AG09309 (cell line): Measurements from ENCODE around the gene ZDHHC12.
A peak's percentile ranks its signal among the peaks of the same experiment; 100 is the strongest.

Experiments
- DNase-seq: peaks from one replicate; pipeline ENCODE4 v3.0.0-alpha.2; 2010; ENCODE audit warnings: low read depth
- H3K4me3 ChIP-seq: 2 replicates; pipeline ENCODE4 v1.5.1; 2011; ENCODE audit warnings: mild to moderate bottlenecking, low read depth, low read length, moderate library complexity; ENCODE audit not compliant: control insufficient read depth
- CTCF ChIP-seq: IDR thresholded peaks from 2 replicates; pipeline ENCODE4 v1.5.1; 2011; ENCODE audit warnings: mild to moderate bottlenecking, low read depth, low read length, inconsistent platforms; ENCODE audit not compliant: insufficient read depth, control insufficient read depth; ENCODE audit errors: missing control alignments

ZDHHC12 gene

GRCh38 chr9:128706045-128706444 is 17.9 kb downstream of the ZDHHC12 start:
- no peak overlapping the region for H3K4me3 ChIP-seq
- TF ChIP-seq CTCF: no peak
- DNase-seq: no peak

DNA sequence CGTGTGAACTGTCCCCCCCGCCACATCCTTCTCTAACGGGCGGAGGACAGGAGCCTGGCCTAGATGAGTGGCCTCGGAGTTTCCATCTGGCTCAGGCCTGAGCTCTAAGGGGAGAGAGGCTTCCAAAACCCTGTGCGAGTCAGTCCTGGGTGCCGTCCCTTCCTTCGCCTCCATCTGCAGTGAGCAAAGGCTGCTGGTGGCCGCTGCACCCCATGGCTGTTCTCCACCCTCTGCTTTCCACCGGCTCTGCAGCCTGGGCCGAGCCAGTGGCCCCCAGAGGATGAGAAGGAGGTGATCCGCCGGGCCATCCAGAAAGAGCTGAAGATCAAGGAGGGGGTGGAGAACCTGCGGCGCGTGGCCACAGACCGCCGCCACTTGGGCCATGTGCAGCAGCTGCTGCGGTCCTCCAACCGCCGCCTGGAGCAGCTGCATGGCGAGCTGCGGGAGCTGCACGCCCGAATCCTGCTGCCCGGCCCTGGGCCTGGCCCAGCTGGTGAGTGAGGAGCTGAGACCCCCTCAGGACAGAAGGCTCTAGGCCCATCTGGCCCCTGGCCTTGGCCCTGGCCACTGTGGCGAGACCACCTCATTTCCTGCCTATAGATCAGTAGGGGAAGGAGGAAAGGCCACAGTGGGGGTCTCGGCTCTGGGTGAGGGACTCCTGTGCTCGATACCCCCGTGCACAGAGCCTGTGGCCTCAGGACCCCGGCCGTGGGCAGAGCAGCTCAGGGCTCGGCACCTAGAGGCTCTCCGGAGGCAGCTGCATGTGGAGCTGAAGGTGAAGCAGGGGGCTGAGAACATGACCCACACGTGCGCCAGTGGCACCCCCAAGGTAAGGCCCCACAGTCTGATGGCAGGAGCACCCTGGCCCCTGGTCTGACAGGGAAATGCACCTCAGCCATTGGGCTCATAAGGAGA is 18.6 kb downstream of the ZDHHC12 start:
- no peak for DNase-seq
- no peak for TF ChIP-seq CTCF
- H3K4me3 ChIP-seq: no peak overlapping the region

DNA sequence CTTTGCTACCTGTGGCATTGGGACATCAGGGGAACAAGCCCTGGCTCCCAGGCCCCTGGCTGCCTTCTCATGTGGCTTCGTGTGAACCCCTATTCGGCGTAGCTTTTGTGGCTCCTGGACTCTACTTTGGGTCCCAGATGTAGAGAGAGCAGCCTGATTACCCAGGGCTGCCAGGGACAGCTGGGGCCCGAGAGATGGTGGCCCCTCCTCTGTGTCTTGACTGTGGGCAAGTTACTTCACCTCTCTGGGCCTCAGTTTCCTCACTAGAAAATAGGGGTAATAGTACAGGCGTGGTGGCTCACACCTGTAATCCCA is 19.6 kb downstream of the ZDHHC12 start:
- DNase-seq: no peak
- no peak overlapping the region for H3K4me3 ChIP-seq
- TF ChIP-seq CTCF: no peak

- DNase-seq: no peak
- H3K4me3 ChIP-seq: peak overlapping the region; percentile 63; the same call in 1 of the 2 replicates
- TF ChIP-seq CTCF: no peak
These were observed 20.1 kb downstream of the ZDHHC12 start for GRCh38 chr9:128703616-128704355.

GRCh38 chr9:128702949-128703615 is 20.8 kb downstream of the ZDHHC12 start:
- DNase-seq: no peak
- TF ChIP-seq CTCF: no peak
- peak overlapping the region; percentile 63 for H3K4me3 ChIP-seq

DNA sequence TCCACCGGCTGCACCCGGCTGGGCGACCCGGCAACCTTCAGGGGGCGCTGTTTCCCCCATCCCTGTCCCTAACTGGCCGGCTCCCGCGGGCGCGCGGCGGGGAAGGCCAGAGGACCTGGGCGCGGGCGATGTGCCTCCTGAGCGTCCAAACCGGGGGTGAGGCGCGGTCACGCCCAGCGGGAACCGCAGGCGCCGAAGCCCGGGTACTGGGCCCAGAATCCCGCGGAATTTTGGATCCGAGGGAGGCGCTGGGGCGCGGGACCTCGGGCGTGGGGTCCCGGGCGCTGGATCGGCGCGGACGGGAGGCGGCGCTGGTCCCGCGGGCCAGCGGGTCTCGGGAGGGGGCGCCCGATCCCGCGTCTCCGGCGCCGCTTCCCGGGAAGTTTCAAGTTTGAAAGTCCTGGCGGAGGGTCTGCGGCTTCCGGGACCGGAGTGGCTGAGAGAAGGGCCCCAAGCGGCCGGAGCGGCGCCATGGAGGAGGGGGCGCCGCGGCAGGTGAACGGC is 21.4 kb downstream of the ZDHHC12 start, which contains the start of gene PKN3:
Gene PKN3 (plus strand): TSS at position 59 of the 504 bp plus-strand sequence. CDS start 413 bp downstream, at position 472.
- peak; percentile 86 for TF ChIP-seq CTCF
- no peak for DNase-seq
- H3K4me3 ChIP-seq: peak within 1 kb of the TSS; percentile 63
